ENCODE results near the gene ELOVL1. TPM values are rescaled to one million over a fixed set of nuclear protein-coding genes. Genes with fewer than 3 reads are reported as not detected.

ELOVL1 gene
- total RNA-seq, 1 experiment from 2014 or later, result 21.6 TPM

DNA sequence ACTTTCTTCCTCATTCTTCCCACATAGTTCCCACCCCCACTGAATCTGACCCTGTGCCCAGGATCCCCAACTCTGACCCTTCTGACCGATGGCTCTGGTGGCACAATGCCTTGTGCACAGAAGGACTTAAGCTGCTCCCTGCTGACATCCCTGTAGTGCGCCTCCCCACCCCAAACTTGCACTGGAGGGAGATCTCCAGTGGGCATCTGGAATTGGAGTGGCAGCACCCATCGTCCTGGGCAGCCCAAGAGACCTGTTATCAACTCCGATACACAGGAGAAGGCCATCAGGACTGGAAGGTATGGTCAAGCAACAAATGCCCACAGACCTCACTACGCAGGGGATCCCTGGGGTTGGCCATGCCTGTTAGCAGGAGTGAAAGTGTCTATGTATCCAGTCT, 21.2 kb downstream of the ELOVL1 start:
- WGBS (ENCODE audit: extremely low coverage, insufficient read length, low lambda C conversion rate), result no CpG with 5 or more reads among the region's 5 CpGs

More for the DNA sequence above, 21.2 kb downstream of the ELOVL1 start:
- H4K91ac ChIP-seq (ENCODE audit: insufficient read length, low read depth, low read length), result no peak overlapping the region
- Mint-ChIP-seq H3K4me3 (no peak overlapping the region), H3K27me3 (ENCODE audit: low read depth) (peaks cover 16% of the 10 kb centered on the region), H3K9me3 (no peaks in the 10 kb centered on the region), H3K27ac (no peak overlapping the region), H3K36me3 (ENCODE audit: insufficient read depth in 1 of 3, low read depth in 3 of 3) (no peaks in the 10 kb centered on the region), H3K4me1 (peaks cover 35 to 47% of the 10 kb centered on the region in 2 experiments)
- no peaks in the 10 kb centered on the region for H3K79me2 ChIP-seq (ENCODE audit: insufficient read depth, low read length)
- H3K56ac ChIP-seq (ENCODE audit: insufficient read length, low read depth, low read length), result no peak overlapping the region
- H2BK12ac ChIP-seq (ENCODE audit: insufficient read length, low read depth, low read length), result no peak overlapping the region
- H2BK120ac ChIP-seq (ENCODE audit: low read depth, low read length, poor library complexity, severe bottlenecking), result no peak overlapping the region
- peaks cover 10% of the 10 kb centered on the region for H3K23me2 ChIP-seq (ENCODE audit: insufficient read length, low read depth, low read length, poor library complexity, severe bottlenecking)
- H3K9me3 ChIP-seq (ENCODE audit: control insufficient read depth, low read depth, low read length), result no peaks in the 10 kb centered on the region
- no peaks in the 10 kb centered on the region for H4K20me1 ChIP-seq (ENCODE audit: control insufficient read depth, insufficient read depth, insufficient read length)
- no peak overlapping the region for H4K5ac ChIP-seq (ENCODE audit: insufficient read length, low read depth, low read length)
- no peak overlapping the region for H2AFZ ChIP-seq (ENCODE audit: low read length)
- no peak overlapping the region for H2AK5ac ChIP-seq (ENCODE audit: insufficient read length, low read length)
- H2BK20ac ChIP-seq (ENCODE audit: low read depth, low read length, poor library complexity, severe bottlenecking), result no peak overlapping the region
- no peak overlapping the region for H2BK5ac ChIP-seq (ENCODE audit: insufficient read length, low read length)
- no peak for DNase-seq
- no peak overlapping the region for H3K9ac ChIP-seq (ENCODE audit: extremely low read depth, insufficient read length, low read length)
- no peak overlapping the region for H3K23ac ChIP-seq (ENCODE audit: insufficient read length, low read depth, low read length)
- H2BK15ac ChIP-seq (ENCODE audit: low read depth, low read length), result no peak overlapping the region
- H3K4me2 ChIP-seq (ENCODE audit: insufficient read depth, insufficient read length, low read length), result no peak overlapping the region
- H3K27me3 ChIP-seq (ENCODE audit: insufficient read depth, low read length), result peaks cover 4% of the 10 kb centered on the region
- TF ChIP-seq CTCF (conservative IDR thresholded peaks at IDR 0.05), result no peak
- peaks cover 5% of the 10 kb centered on the region for H3K4me1 ChIP-seq (ENCODE audit: insufficient read depth, low read length)
- H3K4ac ChIP-seq (ENCODE audit: low read depth, low read length), result no peak overlapping the region
- H3K18ac ChIP-seq (ENCODE audit: insufficient read length, low read depth, low read length), result no peak overlapping the region
- no peak overlapping the region for H3K14ac ChIP-seq (ENCODE audit: insufficient read depth, low read length)
- no peaks in the 10 kb centered on the region for H3K79me1 ChIP-seq (ENCODE audit: insufficient read depth, low read depth, low read length, poor library complexity, severe bottlenecking)
- H3K27ac ChIP-seq (ENCODE audit: insufficient read length, low read depth, low read length), result no peak overlapping the region
- no peak overlapping the region for H3T11ph ChIP-seq (ENCODE audit: low read length)
- no peak overlapping the region for H4K8ac ChIP-seq (replicated peaks; ENCODE audit: insufficient read length, low read depth, low read length)
